Measurements from ENCODE around the gene PHYKPL. TPM values are rescaled to one million over a fixed set of nuclear protein-coding genes. Genes with fewer than 3 reads are reported as not detected.

The PHYKPL gene
- total RNA-seq, 1 experiment from 2014 or later, result 112 TPM

- no peak overlapping the region for H3K27ac Mint-ChIP-seq (ENCODE audit: low read depth, unreplicated experiment)
- no peak overlapping the region for H3K4me3 Mint-ChIP-seq (ENCODE audit: unreplicated experiment)
- no peak for TF ChIP-seq CTCF (IDR thresholded peaks at IDR 0.05; ENCODE audit: unreplicated experiment)
- intact Hi-C loops (cut with micrococcal nuclease), result no loop called here
- no peaks in the 10 kb centered on the region for H3K27me3 Mint-ChIP-seq (ENCODE audit: insufficient read depth, unreplicated experiment)
- H3K4me1 Mint-ChIP-seq (ENCODE audit: insufficient read depth, unreplicated experiment), result peaks cover 17% of the 10 kb centered on the region
- BruUV-seq (replicated peaks), result no TSS peak
- POLR2A ChIA-PET, result no interaction called here
- no peak for DNase-seq (ENCODE audit: unreplicated experiment)
- CTCF ChIA-PET, result no interaction called here
- H3K9me3 Mint-ChIP-seq (ENCODE audit: unreplicated experiment), result no peaks in the 10 kb centered on the region
- H3K36me3 Mint-ChIP-seq (ENCODE audit: insufficient read depth, unreplicated experiment), result peaks cover 60% of the 10 kb centered on the region
Measured at GRCh38 chr5:178218827-178219226, 13.8 kb downstream of the PHYKPL start.

DNA sequence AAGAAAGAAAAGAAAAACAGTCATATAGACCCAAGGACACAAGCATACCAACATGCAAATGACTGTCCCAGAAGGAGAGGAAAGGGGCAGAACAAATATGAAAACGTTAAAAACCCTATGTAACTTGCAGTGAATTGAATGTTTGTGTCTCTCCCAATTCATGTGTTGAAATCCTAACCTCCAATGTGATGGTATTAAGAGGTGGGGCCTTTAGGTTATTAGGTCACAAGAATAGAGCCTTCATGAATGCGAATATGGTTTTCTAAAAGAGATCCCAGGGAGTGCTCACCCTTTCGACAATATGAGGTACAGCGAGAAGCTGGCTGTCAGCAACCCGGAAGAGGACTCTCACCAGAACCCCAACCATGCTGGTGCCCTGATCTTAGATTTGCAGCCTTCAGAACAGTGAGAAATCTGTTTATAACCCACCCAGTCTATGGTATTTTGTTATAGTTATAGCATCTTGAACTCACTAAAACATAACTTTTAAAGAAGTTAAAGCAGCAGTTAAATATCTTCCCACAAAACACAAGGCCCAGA, 14.3 kb downstream of the PHYKPL start:
- Mint-ChIP-seq H3K4me3 (ENCODE audit: unreplicated experiment) (no peak overlapping the region), H3K9me3 (ENCODE audit: unreplicated experiment) (no peaks in the 10 kb centered on the region), H3K27ac (ENCODE audit: low read depth, unreplicated experiment) (no peak overlapping the region), H3K4me1 (ENCODE audit: insufficient read depth, unreplicated experiment) (peaks cover 11% of the 10 kb centered on the region), H3K27me3 (ENCODE audit: insufficient read depth, unreplicated experiment) (no peaks in the 10 kb centered on the region), H3K36me3 (ENCODE audit: insufficient read depth, unreplicated experiment) (peaks cover 65% of the 10 kb centered on the region)
- no peak for TF ChIP-seq CTCF (IDR thresholded peaks at IDR 0.05; ENCODE audit: unreplicated experiment)
- no peak for DNase-seq (ENCODE audit: unreplicated experiment)
- no TSS peak for BruUV-seq (replicated peaks)
- POLR2A ChIA-PET, result interaction anchor here (0.8 kb wide), 1 partner anchor 26 kb away, joined by 3 read pairs; no protein-coding TSS in a partner anchor
- intact Hi-C loops (cut with micrococcal nuclease), result no loop called here
- CTCF ChIA-PET, result no interaction called here

DNA sequence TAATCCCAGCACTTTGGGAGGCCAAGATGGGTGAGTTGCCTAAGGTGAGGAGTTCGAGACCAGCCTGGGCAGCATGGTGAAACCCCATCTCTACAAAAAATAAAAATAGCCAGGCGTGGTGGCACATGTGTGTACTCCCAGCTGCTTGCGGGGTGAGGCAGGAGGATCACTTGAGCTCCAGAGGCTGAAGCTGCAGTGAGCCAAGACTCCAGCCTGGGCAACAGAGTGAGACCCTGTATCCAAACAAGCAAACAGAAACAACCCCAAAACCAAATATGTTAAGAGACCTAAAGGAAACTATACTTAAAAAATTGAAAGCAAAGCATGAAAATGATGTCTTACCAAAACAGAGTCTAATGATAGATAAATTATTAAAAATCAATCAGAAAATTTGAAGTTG, 15.8 kb downstream of the PHYKPL start:
- POLR2A ChIA-PET, result interaction anchor here (0.7 to 4.3 kb wide), 6 partner anchors 9 to 51 kb away, joined by 3 to 20 read pairs (median 8); partner anchors contain the start of genes HNRNPAB and PHYKPL
- no peaks in the 10 kb centered on the region for H3K9me3 Mint-ChIP-seq (ENCODE audit: unreplicated experiment)
- H3K4me3 Mint-ChIP-seq (ENCODE audit: unreplicated experiment), result no peak overlapping the region
- BruUV-seq (replicated peaks), result no TSS peak
- DNase-seq (ENCODE audit: unreplicated experiment), result no peak
- intact Hi-C loops (cut with micrococcal nuclease), result no loop called here
- H3K27me3 Mint-ChIP-seq (ENCODE audit: insufficient read depth, unreplicated experiment), result no peaks in the 10 kb centered on the region
- H3K27ac Mint-ChIP-seq (ENCODE audit: low read depth, unreplicated experiment), result no peak overlapping the region
- H3K4me1 Mint-ChIP-seq (ENCODE audit: insufficient read depth, unreplicated experiment), result peaks cover 10% of the 10 kb centered on the region
- H3K36me3 Mint-ChIP-seq (ENCODE audit: insufficient read depth, unreplicated experiment), result peaks cover 81% of the 10 kb centered on the region
- no peak for TF ChIP-seq CTCF (IDR thresholded peaks at IDR 0.05; ENCODE audit: unreplicated experiment)
- CTCF ChIA-PET, result interaction anchor here (0.5 to 0.7 kb wide), 2 partner anchors 141 to 240 kb away, joined by 3 to 4 read pairs; no protein-coding TSS in a partner anchor

- no peaks in the 10 kb centered on the region for H3K9me3 Mint-ChIP-seq (ENCODE audit: unreplicated experiment)
- DNase-seq (ENCODE audit: unreplicated experiment), result no peak
- no peak overlapping the region for H3K4me3 Mint-ChIP-seq (ENCODE audit: unreplicated experiment)
- intact Hi-C loops (cut with micrococcal nuclease), result no loop called here
- no peak for TF ChIP-seq CTCF (IDR thresholded peaks at IDR 0.05; ENCODE audit: unreplicated experiment)
- H3K27me3 Mint-ChIP-seq (ENCODE audit: insufficient read depth, unreplicated experiment), result no peaks in the 10 kb centered on the region
- peaks cover 6% of the 10 kb centered on the region for H3K4me1 Mint-ChIP-seq (ENCODE audit: insufficient read depth, unreplicated experiment)
- ChIA-PET CTCF (interaction anchor here (0.5 to 1.5 kb wide), 3 partner anchors 12 to 239 kb away, joined by 3 to 5 read pairs (median 4); no protein-coding TSS in a partner anchor), POLR2A (interaction anchor here (0.7 to 4.3 kb wide), 7 partner anchors 9 to 50 kb away, joined by 3 to 20 read pairs (median 8); partner anchors contain the start of genes HNRNPAB and PHYKPL)
- H3K36me3 Mint-ChIP-seq (ENCODE audit: insufficient read depth, unreplicated experiment), result peaks cover 83% of the 10 kb centered on the region
- no peak overlapping the region for H3K27ac Mint-ChIP-seq (ENCODE audit: low read depth, unreplicated experiment)
- BruUV-seq (replicated peaks), result no TSS peak
Measured at GRCh38 chr5:178216088-178216534, 16.5 kb downstream of the PHYKPL start.

Measured in MCF 10A (cell line).